ENCODE results near the gene PSMD1.

Gene PSMD1

DNA sequence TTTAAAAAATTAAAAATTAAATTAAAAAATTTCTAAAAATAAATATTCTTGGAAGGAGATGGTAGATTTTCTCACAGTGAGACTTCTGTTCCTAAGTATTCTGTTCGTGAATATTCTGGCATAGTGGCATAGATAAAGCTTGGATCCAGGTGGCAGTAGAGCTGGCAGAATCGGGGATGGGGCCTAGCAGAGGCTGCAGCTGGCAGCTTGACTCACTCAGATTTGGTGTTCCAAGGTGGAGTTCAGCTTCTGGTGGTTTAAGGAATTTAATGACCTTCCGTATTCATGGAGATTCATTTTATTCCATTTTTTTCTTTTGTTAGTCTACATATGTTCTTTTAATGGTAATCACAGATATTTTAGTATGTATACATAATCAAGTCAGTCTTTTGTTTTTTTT, 161.7 kb downstream of the PSMD1 start:
- DNase-seq: no peak

DNA sequence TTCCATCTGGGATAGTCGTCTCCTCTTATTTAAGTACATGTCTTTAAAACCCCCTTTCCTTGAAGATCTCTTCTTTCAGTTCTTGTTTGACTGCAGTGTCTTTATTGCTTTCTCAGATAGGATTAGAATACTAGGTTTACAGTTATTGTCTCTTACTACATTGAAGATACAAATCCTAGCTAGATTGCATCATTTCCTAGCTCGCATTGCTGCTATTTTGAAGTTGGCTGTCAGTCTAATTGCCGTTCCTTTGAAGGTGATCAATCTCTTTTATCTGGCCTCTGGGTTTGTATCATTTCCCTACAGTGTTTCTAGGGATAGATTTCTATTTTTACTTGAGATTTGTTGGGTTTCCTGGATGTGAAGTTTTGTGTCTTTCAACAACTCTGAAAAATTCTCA, 162.6 kb downstream of the PSMD1 start:
- DNase-seq: no peak

DNA sequence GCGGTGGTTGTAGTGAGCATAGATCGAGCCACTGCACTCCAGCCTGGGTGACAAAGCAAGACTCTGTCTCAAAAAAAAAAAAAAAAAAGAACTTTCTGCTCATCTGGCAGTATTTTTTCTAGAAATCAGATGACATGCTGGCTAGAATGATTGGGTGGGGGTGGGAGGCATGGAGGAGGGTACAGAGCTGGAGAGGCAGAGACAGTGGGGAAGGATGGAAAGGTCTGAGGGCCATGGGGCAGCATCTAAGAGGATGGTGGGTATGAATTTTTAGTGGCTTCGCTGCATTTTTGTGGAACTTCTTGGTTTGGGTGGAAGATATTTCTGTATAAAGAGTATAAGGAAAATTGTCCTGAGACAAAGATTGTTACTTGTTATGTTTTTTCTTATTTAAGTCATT, 165.1 kb downstream of the PSMD1 start:
- no peak for DNase-seq
